ENCODE results near the gene ANK2. TPM values are rescaled to one million over a fixed set of nuclear protein-coding genes. Genes with fewer than 3 reads are reported as not detected.

ANK2 gene
- total RNA-seq, 1 experiment from 2014 or later: 5.6 TPM

DNA sequence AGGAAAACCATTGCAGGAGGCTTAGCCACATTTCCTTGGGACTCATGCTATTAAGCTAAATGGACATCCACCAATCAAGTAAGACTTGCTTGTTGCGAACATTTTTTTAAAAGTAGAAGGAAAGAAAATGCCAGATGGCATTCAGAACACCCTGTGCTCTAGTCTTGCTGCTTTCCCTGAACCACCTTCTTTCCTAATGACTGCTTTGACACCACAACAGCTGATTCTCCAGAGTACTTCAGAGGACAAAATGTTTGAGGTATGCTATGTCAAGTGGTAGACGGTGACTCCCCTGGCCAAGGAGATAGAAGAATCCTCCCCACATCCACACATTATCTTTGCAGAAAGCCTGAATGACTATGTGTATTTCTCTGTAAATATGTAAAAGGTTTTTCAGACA lies 65.4 kb downstream of the ANK2 start:
- Histone ChIP-seq H3K27me3 (no peaks in the 10 kb centered on the region), H3K4me3 (no peak overlapping the region), H3K36me3 (no peaks in the 10 kb centered on the region), H3K9me3 (no peaks in the 10 kb centered on the region)
- DNase-seq: no peak

DNA sequence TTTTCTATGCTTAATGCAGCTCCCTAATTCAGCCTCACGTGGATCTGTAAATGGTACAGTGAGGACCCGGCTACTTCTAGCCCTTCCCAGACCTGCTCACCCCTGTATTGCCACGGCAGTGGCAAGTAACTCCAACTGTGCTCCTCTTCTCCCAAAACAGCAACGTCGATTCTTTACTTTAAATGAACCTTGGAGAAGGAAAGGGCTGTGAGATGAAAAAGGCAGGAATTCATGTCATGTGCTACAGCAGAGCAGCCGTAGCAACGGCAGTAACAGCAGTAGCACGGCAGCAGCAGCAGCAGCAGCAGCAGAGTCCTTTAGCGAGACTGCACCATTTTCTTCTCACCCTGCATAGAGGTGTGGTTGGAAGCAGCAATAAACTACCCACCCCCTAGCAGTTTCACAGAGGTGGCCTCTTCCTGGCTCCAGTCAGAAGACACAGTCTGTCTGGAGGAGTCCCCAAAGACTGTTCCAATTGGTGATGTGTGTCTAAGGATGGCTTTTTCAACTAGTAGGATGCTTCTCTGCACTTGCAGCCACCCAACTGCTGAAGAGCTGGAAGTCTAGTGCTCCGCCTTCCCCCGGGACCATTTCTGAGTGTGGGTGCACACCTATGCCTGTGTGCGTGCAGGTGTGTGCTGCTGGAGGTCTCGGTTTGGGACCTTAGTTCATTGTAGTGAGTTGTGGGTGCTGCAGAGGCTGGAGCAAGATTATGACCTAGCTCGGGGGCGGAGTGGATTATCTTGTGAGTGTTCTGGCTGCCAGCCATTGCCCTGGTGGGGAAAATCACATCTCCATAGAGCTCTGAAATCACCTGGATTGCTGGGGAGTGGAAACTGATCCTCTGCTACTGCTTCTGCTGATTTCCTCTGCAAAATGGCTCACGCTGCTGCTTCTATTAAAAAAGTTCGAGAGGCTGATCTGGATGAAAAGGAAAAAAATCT lies 67.2 kb downstream of the ANK2 start:
- DNase-seq: no peak
- H3K4me3 ChIP-seq: no peak overlapping the region
- 0 out of 2 replicates have a peak, but pooled peaks cover 1% of the 10 kb centered on the region for H3K27me3 ChIP-seq
- no peaks in the 10 kb centered on the region for H3K36me3 ChIP-seq
- no peaks in the 10 kb centered on the region for H3K9me3 ChIP-seq

DNA sequence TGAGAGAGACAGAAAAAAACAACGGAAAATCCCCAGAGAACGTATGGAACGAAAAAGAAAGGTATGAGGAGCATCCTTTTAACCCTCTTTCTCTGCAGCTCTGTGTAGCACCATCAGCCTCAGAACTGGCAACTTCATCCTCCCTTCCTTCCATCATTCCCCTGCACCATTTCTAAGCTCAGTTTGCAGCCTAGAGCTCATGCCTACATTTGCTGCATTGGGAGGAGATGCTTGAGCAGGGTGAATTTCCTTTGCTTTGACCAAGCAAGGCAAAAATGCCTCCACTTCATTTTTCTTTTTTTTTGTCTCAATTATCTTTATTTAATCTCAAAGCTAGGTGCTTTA lies 67.9 kb downstream of the ANK2 start:
- Histone ChIP-seq H3K27me3 (0 out of 2 replicates have a peak, but pooled peaks cover 3% of the 10 kb centered on the region), H3K36me3 (no peaks in the 10 kb centered on the region), H3K9me3 (no peaks in the 10 kb centered on the region), H3K4me3 (no peak overlapping the region)
- no peak for DNase-seq

DNA sequence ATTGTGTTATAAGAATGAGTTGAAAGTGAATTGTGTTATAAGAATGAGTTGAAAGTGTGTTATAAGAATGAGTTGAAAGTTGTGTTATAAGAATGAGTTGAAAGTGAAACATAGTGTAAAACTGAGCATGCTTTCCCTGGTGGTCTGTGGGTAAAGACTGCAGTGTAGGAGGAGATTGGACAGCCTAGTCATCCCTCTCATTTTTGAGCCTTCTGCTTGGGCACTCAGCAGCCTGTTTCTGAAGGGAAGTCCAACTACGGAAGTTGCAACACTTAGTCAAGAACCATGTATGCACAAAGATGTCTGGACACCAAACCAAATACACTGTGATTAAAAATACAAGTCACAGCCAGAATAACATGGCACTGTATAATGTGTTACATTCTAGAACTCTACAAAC lies 72.6 kb downstream of the ANK2 start:
- no peaks in the 10 kb centered on the region for H3K36me3 ChIP-seq
- H3K9me3 ChIP-seq: no peaks in the 10 kb centered on the region

DNA sequence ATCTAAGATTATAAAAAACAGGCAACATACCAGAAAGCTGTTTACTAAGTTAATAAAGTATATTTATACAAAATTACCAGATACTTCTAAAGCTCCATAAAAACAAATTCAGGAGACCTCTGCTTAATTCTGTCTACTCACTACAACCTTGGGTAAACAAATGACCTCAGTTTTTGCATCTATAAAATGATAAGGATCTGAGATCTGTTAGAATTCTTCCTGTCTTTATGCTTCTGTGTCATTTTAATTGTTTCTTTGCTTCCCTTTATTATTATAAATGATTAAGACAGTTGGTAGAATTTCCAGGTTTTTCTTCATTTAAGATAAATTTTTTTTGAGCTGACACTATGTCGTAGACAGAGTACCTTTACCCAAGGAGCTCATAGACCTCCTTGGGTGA lies 76.0 kb downstream of the ANK2 start:
- H3K27me3 ChIP-seq: 0 out of 2 replicates have a peak, but pooled peaks cover 3% of the 10 kb centered on the region
- H3K9me3 ChIP-seq: no peaks in the 10 kb centered on the region
- no peak for DNase-seq

More for the DNA sequence above, 72.6 kb downstream of the ANK2 start:
- no peak for DNase-seq
- H3K4me3 ChIP-seq: no peak overlapping the region
- 0 out of 2 replicates have a peak, but pooled peaks cover 3% of the 10 kb centered on the region for H3K27me3 ChIP-seq

DNA sequence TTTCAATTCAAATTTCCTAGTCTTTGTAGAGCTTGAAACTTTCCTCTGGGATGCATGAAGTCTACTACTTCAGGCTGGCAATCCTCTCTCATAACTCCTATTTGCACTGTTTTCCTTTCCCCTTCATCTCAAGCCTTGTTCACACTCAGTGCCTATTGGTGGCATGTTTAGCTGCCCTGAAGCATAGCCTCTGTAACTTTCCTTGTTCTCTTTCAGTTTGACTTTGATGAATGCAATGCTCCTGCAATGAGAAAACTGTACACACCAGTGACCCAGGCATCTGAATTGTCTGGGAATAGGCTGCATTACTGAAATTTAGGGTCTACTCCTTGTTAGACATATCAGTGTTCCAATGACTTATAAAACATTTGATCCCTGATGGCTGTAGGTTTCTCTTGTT lies 81.7 kb downstream of the ANK2 start:
- Histone ChIP-seq H3K27me3 (no peaks in the 10 kb centered on the region), H3K9me3 (no peaks in the 10 kb centered on the region), H3K36me3 (no peaks in the 10 kb centered on the region), H3K4me3 (no peak overlapping the region)
- DNase-seq: no peak

More for the DNA sequence above, 76.0 kb downstream of the ANK2 start:
- no peak overlapping the region for H3K4me3 ChIP-seq
- H3K36me3 ChIP-seq: no peaks in the 10 kb centered on the region

DNA sequence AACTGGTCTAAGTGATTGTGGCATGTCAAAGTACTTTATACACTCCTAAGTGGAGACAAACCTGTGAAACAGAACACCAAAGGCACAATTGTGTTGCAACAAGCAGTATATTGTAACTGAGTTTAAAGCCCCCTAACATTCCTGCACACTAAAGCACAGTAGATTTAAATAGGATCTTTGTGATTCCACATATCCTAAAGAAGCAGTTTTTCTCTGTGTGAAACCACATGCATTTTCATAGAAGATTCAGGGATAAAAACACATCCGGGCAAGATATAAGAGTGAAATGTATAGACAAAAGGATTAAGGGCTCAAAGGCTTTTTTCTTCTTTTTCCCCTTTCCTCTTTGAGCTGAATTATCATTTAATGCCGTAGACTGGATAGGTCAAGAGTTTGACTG lies 82.2 kb downstream of the ANK2 start:
- Histone ChIP-seq H3K27me3 (no peaks in the 10 kb centered on the region), H3K9me3 (no peaks in the 10 kb centered on the region), H3K4me3 (no peak overlapping the region), H3K36me3 (no peaks in the 10 kb centered on the region)
- no peak for DNase-seq

DNA sequence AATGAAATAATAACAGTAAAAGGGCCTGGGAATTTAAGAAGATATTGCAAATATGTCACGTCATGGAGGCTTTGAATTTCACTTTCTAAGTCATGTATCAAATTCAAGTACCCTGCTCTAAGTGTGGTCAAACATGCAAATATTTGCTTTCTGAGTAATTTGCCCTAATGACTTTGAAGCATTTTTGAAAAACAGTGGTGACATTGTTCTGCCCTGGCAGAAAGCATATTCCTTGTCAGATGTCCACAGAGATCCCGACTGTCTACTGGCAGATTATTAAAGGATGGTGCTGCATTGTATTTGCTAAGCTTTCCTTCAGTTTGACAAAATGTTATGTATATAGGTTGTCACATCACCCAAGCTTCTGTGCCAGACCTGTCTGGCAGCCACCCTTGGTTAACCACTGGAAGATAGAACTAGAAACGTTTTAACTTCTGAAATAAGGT lies 92.5 kb downstream of the ANK2 start:
- no peak overlapping the region for H3K4me3 ChIP-seq
- H3K9me3 ChIP-seq: no peaks in the 10 kb centered on the region
- no peak for DNase-seq
- no peaks in the 10 kb centered on the region for H3K27me3 ChIP-seq
- H3K36me3 ChIP-seq: no peaks in the 10 kb centered on the region

DNA sequence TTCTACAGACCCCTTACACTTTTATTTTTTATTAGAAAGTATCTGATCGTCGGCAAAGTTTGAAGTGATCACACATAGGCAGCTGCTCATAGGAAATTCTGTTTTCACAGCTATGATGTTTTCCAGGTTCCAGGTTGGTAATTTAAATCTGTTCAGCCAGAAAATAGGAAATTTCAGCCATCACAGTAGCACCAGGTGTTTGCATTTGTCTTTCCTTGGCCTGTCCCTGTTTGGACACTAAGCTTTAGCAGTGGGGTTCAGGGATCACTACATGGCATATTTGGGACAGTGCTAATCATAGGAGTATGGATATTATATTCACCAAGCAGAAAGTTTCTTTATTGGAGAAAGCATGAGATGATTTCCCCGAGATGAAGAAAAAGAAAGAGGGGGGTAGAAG lies 92.9 kb downstream of the ANK2 start:
- H3K4me3 ChIP-seq: no peak overlapping the region
- no peaks in the 10 kb centered on the region for H3K36me3 ChIP-seq
- no peaks in the 10 kb centered on the region for H3K9me3 ChIP-seq
- DNase-seq: no peak
- H3K27me3 ChIP-seq: no peaks in the 10 kb centered on the region

DNA sequence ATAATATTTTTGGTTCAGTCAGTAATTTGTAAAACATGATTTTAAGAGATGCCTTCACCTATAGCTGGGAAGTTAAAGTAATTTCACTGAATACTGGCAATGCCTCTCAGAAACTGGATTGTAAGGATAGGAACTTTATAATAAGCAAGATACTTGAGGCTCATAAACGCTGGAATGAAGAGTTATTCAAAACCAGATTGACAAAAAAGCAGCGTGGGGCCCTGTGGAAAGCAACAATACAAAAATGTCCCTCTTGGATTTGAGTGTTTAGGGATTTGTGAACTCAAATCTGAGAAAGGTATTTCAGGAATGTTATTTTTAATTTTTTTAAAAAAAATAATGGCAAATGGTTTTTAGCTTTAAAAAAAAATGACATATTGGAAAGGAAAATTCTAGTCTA lies 94.6 kb downstream of the ANK2 start:
- no peak for DNase-seq
- Histone ChIP-seq H3K9me3 (no peaks in the 10 kb centered on the region), H3K4me3 (no peak overlapping the region), H3K27me3 (no peaks in the 10 kb centered on the region), H3K36me3 (no peaks in the 10 kb centered on the region)

DNA sequence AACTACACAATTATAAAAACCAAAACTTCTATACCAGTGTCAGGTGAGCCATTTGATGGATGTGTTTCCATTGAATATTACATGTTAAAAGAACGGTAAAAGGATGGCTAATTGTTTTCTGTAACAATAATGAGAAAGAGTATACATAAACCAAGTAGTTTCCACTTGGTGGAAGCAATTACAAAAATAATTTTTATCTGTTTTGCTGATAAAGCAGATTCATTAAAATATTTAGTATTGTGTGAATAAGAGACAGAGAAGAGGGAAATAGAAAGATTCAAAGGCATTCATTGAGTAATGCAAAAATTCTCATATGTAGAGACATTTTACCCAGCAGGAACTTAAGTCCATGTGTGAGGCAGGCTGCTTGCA lies 95.7 kb downstream of the ANK2 start:
- no peaks in the 10 kb centered on the region for H3K36me3 ChIP-seq
- no peaks in the 10 kb centered on the region for H3K27me3 ChIP-seq
- H3K4me3 ChIP-seq: no peak overlapping the region
- H3K9me3 ChIP-seq: no peaks in the 10 kb centered on the region
- DNase-seq: no peak

DNA sequence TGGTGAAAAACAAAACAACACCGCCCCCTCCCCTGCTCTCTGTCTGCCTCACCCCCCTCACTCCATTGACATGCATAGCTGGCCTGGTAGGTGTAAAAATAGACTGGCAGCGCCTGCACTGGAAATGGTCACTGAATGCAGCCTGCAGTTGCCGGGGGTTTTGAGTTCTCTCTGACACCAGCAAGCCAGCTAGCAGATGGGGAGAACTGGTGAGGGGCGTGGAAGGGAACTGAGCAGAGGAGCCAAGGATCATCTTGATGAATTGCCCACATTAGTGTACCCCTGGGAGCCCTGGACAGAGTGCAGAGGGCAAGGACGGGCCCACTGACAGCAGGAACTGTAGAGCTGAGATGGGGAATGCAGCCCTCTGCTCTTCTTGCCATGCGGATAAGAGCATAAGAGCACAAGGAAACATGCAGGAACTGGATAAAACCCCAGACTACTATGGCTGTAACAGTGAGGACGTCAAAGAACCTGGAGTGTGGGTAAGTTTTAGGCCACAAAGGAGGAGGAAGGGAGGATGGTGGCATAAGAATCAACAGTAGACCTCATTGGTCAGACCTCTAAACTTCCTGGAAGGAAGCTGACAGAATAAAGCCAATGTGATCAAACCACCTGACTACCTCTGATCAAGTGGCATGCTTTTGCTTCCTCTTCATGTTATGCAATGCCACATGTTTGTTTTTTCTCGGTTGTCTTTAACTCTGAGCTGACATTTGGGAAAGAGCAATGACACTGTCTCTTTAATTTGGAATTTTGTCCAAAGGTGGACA lies 96.3 kb downstream of the ANK2 start:
- Histone ChIP-seq H3K27me3 (no peaks in the 10 kb centered on the region), H3K4me3 (no peak overlapping the region), H3K9me3 (no peaks in the 10 kb centered on the region), H3K36me3 (no peaks in the 10 kb centered on the region)
- DNase-seq: no peak

DNA sequence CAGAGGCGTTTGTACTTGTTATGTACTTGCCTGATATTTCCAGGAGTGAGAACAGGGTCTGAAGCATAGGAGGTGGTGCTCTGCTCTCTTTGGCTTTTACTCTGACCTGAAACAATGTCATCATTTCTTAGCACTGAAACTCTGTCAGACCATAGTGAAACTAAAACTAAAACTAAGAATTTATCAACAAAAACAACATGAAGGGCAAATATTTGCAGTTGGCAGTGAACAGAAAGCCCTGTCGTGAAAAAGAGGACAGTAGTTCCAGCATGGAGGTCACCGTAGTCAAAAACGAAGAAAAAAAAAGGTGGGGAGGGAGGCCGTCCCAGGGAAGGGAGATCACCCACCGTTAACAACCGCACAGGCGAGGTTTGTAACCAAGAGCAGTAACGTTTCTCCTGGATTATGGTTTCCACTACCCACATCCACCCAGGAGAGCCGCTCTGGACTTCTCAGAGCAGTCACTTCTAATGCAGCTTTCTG lies 97.5 kb downstream of the ANK2 start:
- no peaks in the 10 kb centered on the region for H3K27me3 ChIP-seq
- H3K4me3 ChIP-seq: peak overlapping the region; percentile 33
- H3K36me3 ChIP-seq: no peaks in the 10 kb centered on the region
- no peaks in the 10 kb centered on the region for H3K9me3 ChIP-seq
- no peak for DNase-seq

DNA sequence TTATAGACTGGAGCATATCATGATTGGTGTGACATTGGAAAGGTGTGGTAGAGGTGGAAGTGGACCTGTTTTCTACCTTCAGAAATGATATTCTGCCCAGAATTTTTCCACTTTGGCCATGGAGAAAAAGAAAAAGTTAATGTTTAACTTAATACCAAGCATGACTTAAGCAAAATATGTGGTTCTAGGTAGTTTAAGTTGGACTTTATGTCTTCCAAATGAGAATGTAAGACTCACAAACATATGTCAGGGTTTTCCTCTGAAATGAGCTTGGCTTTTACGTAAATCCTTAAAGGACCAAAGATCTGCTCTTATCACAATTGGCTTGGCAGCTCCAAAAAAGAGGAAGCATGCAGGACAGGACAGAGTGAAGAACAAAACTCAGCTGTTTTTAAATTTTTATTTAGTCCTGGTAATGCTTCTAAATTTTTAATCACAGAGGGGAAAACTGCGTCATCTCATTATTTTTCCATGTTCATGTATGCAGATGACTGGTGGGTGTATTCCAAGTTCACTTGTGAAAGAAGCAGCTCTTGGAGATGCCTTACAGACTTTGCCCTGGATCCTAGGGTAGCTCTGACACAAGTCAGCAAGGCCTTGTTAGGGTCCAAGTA lies 98.2 kb downstream of the ANK2 start:
- Histone ChIP-seq H3K36me3 (no peaks in the 10 kb centered on the region), H3K4me3 (no peak overlapping the region)

DNA sequence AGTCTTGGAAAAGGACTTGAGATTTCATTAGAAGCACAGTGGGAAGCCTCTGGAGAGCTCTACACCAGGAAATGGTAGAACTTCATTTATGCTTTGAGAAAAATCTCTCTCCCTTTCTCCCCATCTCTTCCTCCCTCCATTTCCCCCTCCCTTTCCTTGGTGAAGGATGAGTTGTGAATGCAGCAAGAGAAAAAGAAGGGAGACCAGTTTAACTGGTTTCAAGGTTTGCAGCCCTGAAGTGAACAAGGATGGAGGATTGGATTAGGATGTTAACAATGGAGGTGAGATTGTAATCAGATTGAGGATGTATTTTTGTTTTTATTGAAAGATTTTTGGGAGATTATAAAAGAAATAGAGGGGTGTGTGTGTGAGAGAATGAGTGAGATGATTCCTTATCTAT lies 99.5 kb downstream of the ANK2 start:
- no peak for DNase-seq
- Histone ChIP-seq H3K4me3 (no peak overlapping the region), H3K36me3 (no peaks in the 10 kb centered on the region), H3K9me3 (no peaks in the 10 kb centered on the region), H3K27me3 (no peaks in the 10 kb centered on the region; the same call in 1 of the 2 replicates)

More for the DNA sequence above, 98.2 kb downstream of the ANK2 start:
- Histone ChIP-seq H3K27me3 (no peaks in the 10 kb centered on the region), H3K9me3 (no peaks in the 10 kb centered on the region)
- no peak for DNase-seq

DNA sequence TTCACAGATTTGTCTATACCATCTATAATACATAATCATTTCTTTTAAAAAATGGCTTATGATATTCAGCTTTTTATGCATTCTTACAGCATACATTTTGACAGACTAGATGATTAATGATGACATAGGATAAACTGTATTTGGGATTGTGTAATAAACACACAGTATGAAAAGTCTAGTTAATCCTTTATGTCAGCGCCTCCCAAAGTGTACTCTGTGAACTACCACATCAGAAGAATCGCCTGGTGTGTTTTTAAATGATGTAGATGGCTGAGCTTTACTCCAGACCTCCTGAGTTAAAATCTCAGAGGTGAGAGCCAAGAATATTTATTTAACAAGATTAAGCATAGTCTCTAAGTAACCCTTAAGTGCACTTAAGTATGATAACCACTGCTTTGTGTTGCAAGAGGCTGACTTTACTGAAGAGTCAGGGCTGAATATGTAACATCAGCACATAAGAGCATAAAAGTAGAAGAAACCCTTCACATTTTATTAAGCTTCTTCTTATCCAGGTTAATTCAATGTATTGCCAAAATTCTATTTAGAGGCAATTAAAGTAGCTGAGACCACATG lies 104.2 kb downstream of the ANK2 start:
- Histone ChIP-seq H3K4me3 (no peak overlapping the region), H3K27me3 (no peaks in the 10 kb centered on the region; the same call in 1 of the 2 replicates), H3K9me3 (no peaks in the 10 kb centered on the region), H3K36me3 (no peaks in the 10 kb centered on the region)
- no peak for DNase-seq

DNA sequence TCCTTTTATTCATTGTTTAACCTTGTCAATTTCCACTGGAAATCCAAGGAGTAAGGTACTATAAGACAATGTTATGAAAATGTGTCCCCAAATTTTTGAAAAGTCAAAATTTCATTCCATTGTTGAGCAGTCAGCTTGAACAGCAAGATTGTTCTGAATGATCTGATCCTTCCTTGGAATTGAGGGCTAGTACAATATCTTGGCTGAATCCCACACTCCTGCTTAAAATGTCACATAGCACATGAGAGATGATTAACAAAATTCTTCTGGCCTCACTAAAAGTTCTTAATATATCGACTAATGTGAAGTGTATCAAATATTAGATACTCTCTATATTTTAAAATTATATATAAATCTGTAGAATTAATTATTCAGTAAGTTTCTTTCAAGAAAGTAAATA lies 104.8 kb downstream of the ANK2 start:
- no peaks in the 10 kb centered on the region; the same call in 1 of the 2 replicates for H3K27me3 ChIP-seq
- no peak for DNase-seq
- no peaks in the 10 kb centered on the region for H3K36me3 ChIP-seq
- H3K9me3 ChIP-seq: no peaks in the 10 kb centered on the region
- H3K4me3 ChIP-seq: no peak overlapping the region
